Keratinocyte (primary cell): ENCODE measurements around the gene ZNF431. TPM values are rescaled to one million over a fixed set of nuclear protein-coding genes. Genes with fewer than 3 reads are reported as not detected.

Experiments
- DNase-seq: peaks from one replicate; pipeline ENCODE4 v3.0.0-alpha.2; 2011; ENCODE audit warnings: low read depth, missing footprints, low spot score
- FAIRE-seq: peaks from 2 replicates; lab custom pipeline; 2011; peaks lifted over from hg19 to GRCh38; lab: Jason Lieb, UNC
- H2AFZ ChIP-seq: 2 replicates; pipeline ENCODE4 v1.6.0; 2012; ENCODE audit warnings: low read length, control low read depth, inconsistent platforms; ENCODE audit not compliant: control insufficient read depth
- H3K27ac ChIP-seq: 2 replicates; pipeline ENCODE4 v1.5.1; 2011; ENCODE audit warnings: low read length; ENCODE audit not compliant: control insufficient read depth, insufficient read depth
- H3K27me3 ChIP-seq: 3 replicates; pipeline ENCODE4 v1.6.0; 2011; ENCODE audit warnings: low read length; ENCODE audit not compliant: control insufficient read depth, insufficient read depth; ENCODE audit errors: extremely low read depth
- H3K36me3 ChIP-seq, 2 experiments: 2 replicates in 1 of 2; 3 replicates in 1 of 2; pipeline ENCODE4 v1.5.1; 2011; ENCODE audit warnings: low read length in 2 of 2, mild to moderate bottlenecking in 1 of 2; ENCODE audit not compliant: control insufficient read depth in 2 of 2, insufficient read depth in 2 of 2; ENCODE audit errors: extremely low read depth in 1 of 2
- H3K4me1 ChIP-seq: 3 replicates; pipeline ENCODE4 v1.5.1; 2011; ENCODE audit warnings: low read length; ENCODE audit not compliant: control insufficient read depth, insufficient read depth; ENCODE audit errors: extremely low read depth
- H3K4me2 ChIP-seq: 3 replicates; pipeline ENCODE4 v1.6.0; 2011; ENCODE audit warnings: low read depth, low read length; ENCODE audit not compliant: control insufficient read depth, insufficient read depth; ENCODE audit errors: extremely low read depth
- H3K4me3 ChIP-seq, 3 experiments: fragments of 200-600 bp in 1 of 3; sonication (generic) in 1 of 3; 2 replicates in 2 of 3; 3 replicates in 1 of 3; pipeline ENCODE4 v1.5.1; 2011 to 2016; ENCODE audit warnings: low read length in 3 of 3, mild to moderate bottlenecking in 3 of 3, control low read depth in 2 of 3, inconsistent platforms in 1 of 3, low read depth in 1 of 3, mixed read lengths in 1 of 3, mixed run types in 1 of 3, moderate library complexity in 1 of 3; ENCODE audit not compliant: control insufficient read depth in 2 of 3, insufficient read depth in 2 of 3; ENCODE audit errors: extremely low read depth in 1 of 3
- H3K79me2 ChIP-seq: 2 replicates; pipeline ENCODE4 v1.6.0; 2012; ENCODE audit warnings: low read length; ENCODE audit not compliant: control insufficient read depth, insufficient read depth
- H3K9ac ChIP-seq: 3 replicates; pipeline ENCODE4 v1.6.0; 2011; ENCODE audit warnings: low read length; ENCODE audit not compliant: control insufficient read depth, insufficient read depth; ENCODE audit errors: extremely low read depth
- H3K9me1 ChIP-seq: 3 replicates; pipeline ENCODE4 v1.6.0; 2011; ENCODE audit warnings: low read length; ENCODE audit not compliant: control insufficient read depth, insufficient read depth; ENCODE audit errors: extremely low read depth
- H3K9me3 ChIP-seq: 2 replicates; pipeline ENCODE4 v1.5.1; 2012; ENCODE audit warnings: low read depth, low read length; ENCODE audit not compliant: control insufficient read depth
- H4K20me1 ChIP-seq: 3 replicates; pipeline ENCODE4 v1.6.0; 2011; ENCODE audit warnings: low read length; ENCODE audit not compliant: control insufficient read depth, insufficient read depth; ENCODE audit errors: extremely low read depth
- EZH2 ChIP-seq: IDR thresholded peaks from one replicate; pipeline ENCODE4 v1.6.1; 2012; ENCODE audit warnings: inconsistent platforms, mild to moderate bottlenecking, low read length, moderate library complexity
- dilution Hi-C: fragments of 300-500 bp; cut with MboI; formaldehyde crosslinking; loops from one replicate; pipeline ENCODE4 v1.7.0; 2020; ENCODE audit warnings: low sequenced_read_pairs; ENCODE audit not compliant: extremely low pct_ligation_motif_present
- polyA plus RNA-seq, 5 experiments: library from polyadenylated mRNA; depleted of rRNA in 3 of 5; stranded (reverse) in 3 of 5; stranded (forward) in 1 of 5; unstranded in 1 of 5; fragments of >200 nt; gene quantifications; 1 replicate in 1 of 5; 2 replicates in 3 of 5; 3 replicates in 1 of 5; pipeline versions ENCODE4 v1.2.1 to v1.2.3, GENCODE V29; 2011 to 2012; ENCODE audit warnings: missing spikeins in 2 of 5, low read depth in 1 of 5, low replicate concordance in 1 of 5
- TF ChIP-seq, protein P1 (sequence below), 3 experiments: IDR thresholded peaks in 1 of 3; conservative IDR thresholded peaks in 1 of 3; optimal IDR thresholded peaks in 1 of 3; 2 replicates in 2 of 3; 3 replicates in 1 of 3; pipeline versions ENCODE3 to v1.5.1; 2011; ENCODE audit warnings: low read length in 3 of 3, mild to moderate bottlenecking in 3 of 3, moderate library complexity in 2 of 3, control low read depth in 1 of 3, inconsistent platforms in 1 of 3; ENCODE audit not compliant: insufficient read depth in 2 of 3; ENCODE audit errors: extremely low read depth in 1 of 3

ZNF431 gene
- polyA plus RNA-seq, 1 donor (not counting 4 experiments of a cell fraction or from before 2014, with no cell fraction given) = 15.7 TPM

DNA sequence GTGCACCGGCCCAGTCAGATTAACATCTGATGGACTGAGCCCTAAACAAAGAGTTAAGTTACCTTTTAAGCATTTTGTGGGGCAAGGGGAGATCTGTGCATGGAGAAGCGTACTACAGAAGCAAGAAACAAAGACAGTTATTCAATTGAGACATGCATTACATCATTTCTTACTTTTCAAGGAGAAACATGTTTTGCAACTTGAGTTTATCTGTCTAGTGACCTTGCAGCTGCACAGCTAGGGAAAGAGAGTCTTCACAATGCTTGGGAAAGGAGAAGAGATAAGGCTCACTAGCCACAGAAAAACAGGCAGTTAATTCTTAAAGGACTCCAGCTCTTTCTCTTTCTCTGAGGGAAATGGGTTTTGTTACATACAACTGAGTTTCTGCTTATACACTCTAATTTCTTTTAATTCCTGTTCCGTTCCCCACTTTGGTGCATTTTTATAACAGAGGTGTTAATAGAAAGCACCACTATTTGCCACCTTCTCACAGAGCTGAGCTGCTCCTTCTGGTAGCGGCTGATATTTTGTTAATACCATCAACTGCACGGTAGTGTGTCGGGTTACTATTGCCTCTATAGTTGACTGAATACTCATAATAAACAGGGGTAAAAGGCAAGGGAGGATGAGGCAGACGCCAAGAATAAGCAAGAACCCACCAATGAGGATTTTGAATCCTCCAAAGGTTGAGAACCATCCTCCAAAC lies 55.9 kb downstream of the ZNF431 start:
- no peaks in the 10 kb centered on the region for H4K20me1 ChIP-seq
- H3K79me2 ChIP-seq = no peaks in the 10 kb centered on the region
- H2AFZ ChIP-seq = no peak overlapping the region
- DNase-seq = no peak
- TF ChIP-seq, protein P1, sequence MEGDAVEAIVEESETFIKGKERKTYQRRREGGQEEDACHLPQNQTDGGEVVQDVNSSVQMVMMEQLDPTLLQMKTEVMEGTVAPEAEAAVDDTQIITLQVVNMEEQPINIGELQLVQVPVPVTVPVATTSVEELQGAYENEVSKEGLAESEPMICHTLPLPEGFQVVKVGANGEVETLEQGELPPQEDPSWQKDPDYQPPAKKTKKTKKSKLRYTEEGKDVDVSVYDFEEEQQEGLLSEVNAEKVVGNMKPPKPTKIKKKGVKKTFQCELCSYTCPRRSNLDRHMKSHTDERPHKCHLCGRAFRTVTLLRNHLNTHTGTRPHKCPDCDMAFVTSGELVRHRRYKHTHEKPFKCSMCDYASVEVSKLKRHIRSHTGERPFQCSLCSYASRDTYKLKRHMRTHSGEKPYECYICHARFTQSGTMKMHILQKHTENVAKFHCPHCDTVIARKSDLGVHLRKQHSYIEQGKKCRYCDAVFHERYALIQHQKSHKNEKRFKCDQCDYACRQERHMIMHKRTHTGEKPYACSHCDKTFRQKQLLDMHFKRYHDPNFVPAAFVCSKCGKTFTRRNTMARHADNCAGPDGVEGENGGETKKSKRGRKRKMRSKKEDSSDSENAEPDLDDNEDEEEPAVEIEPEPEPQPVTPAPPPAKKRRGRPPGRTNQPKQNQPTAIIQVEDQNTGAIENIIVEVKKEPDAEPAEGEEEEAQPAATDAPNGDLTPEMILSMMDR (optimal IDR thresholded peaks at IDR 0.05 in 1 of 3, IDR thresholded peaks at IDR 0.05 in 1 of 3, conservative IDR thresholded peaks at IDR 0.05 in 1 of 3; ENCODE audit: extremely low read depth in 1 of 3, insufficient read depth in 2 of 3, low read length in 3 of 3) = no peak
- no peak for TF ChIP-seq EZH2
- H3K9me3 ChIP-seq = no peaks in the 10 kb centered on the region
- no peak for FAIRE-seq
- no peak overlapping the region for H3K9ac ChIP-seq
- no peak overlapping the region for H3K27ac ChIP-seq
- no peaks in the 10 kb centered on the region for H3K27me3 ChIP-seq
- H3K4me1 ChIP-seq = no peaks in the 10 kb centered on the region
- dilution Hi-C loops = no loop called here
- H3K9me1 ChIP-seq = no peaks in the 10 kb centered on the region
- no peaks in the 10 kb centered on the region for H3K36me3 ChIP-seq
- H3K4me2 ChIP-seq = no peak overlapping the region
- no peak overlapping the region for H3K4me3 ChIP-seq

DNA sequence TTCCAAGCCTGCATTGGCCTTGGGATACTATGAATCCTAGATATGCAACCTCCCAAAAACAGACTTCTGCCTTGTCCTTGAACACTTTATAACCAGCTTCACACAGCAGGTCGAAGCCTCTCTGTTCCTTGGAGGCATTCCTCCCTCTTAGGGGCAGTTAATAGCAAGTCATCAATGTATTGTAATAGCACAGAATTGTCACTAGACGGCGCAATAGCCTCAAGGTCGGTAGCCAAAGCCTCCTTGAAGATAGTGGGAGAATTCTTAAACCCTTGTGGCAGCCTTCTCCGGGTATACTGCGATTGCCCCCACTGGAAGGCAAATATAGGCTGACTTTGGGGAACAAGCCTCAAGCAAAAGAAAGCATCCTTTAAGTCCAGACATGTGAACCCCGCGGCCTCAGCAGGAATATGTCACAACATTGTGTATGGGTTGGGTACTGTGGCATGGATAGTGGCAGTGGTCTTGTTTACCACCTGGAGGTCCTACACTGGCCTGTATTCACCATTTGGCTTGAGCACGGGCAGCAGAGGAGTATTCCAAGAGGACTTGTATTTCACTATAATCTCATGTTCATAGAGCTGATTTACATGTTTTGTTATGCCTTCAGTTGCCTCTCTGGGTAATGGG lies 61.1 kb downstream of the ZNF431 start:
- no peaks in the 10 kb centered on the region for H4K20me1 ChIP-seq
- no peaks in the 10 kb centered on the region for H3K27me3 ChIP-seq
- H3K27ac ChIP-seq = no peak overlapping the region
- no peak overlapping the region for H3K4me2 ChIP-seq
- DNase-seq = no peak
- TF ChIP-seq, protein P1 (optimal IDR thresholded peaks at IDR 0.05 in 1 of 3, IDR thresholded peaks at IDR 0.05 in 1 of 3, conservative IDR thresholded peaks at IDR 0.05 in 1 of 3; ENCODE audit: extremely low read depth in 1 of 3, insufficient read depth in 2 of 3, low read length in 3 of 3) = peak; percentile 36 to 77 (median 50)
- no peak for TF ChIP-seq EZH2
- H3K9me1 ChIP-seq = no peaks in the 10 kb centered on the region
- no peak overlapping the region for H3K4me3 ChIP-seq
- H3K9me3 ChIP-seq = no peaks in the 10 kb centered on the region
- no peaks in the 10 kb centered on the region for H3K36me3 ChIP-seq
- no peak overlapping the region for H3K9ac ChIP-seq
- no peak overlapping the region for H2AFZ ChIP-seq
- no peak for FAIRE-seq
- dilution Hi-C loops = no loop called here
- no peaks in the 10 kb centered on the region for H3K4me1 ChIP-seq
- H3K79me2 ChIP-seq = no peaks in the 10 kb centered on the region
